ENCODE results near the gene ZNFX1.
"Not testable (repeated sequence)": the region's sequence is repeated elsewhere in the genome, so short reads cannot be mapped to it uniquely, and the experiment has no call there.

ZNFX1 gene

GRCh38 chr20:49294002-49294654 is 16.3 kb upstream of the ZNFX1 start:
- not testable (repeated sequence) for FAIRE-seq; DNase-seq (ENCODE audit: extremely low spot score, insufficient read length, low read depth)

GRCh38 chr20:49293122-49293521 is 15.3 kb upstream of the ZNFX1 start:
- DNase-seq (ENCODE audit: extremely low spot score, insufficient read length, low read depth) (no peak), FAIRE-seq (no peak)

GRCh38 chr20:49292010-49292409 is 14.2 kb upstream of the ZNFX1 start:
- no peak for DNase-seq (ENCODE audit: extremely low spot score, insufficient read length, low read depth)
- no peak for FAIRE-seq

DNA sequence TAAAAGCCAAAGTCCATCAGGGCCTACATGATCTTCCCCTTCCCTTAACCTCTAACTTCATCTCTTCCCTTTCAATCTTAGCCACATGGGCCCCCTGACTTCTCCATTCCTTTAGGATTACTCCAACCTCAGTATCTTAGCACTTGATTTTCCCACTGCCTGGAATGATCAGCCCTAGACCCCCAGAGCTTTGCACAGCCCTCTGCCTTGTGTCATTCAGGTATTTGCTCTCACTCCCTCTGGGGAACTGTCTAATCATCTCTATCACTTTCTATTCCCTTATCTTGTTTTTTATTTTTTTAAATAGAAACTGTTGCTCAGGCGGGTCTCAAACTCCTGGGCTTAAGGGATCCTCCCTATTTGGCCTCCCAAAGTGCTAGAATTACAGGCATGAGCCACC is 13.3 kb upstream of the ZNFX1 start:
- no peak for DNase-seq (ENCODE audit: extremely low spot score, insufficient read length, low read depth)
- FAIRE-seq, result no peak

DNA sequence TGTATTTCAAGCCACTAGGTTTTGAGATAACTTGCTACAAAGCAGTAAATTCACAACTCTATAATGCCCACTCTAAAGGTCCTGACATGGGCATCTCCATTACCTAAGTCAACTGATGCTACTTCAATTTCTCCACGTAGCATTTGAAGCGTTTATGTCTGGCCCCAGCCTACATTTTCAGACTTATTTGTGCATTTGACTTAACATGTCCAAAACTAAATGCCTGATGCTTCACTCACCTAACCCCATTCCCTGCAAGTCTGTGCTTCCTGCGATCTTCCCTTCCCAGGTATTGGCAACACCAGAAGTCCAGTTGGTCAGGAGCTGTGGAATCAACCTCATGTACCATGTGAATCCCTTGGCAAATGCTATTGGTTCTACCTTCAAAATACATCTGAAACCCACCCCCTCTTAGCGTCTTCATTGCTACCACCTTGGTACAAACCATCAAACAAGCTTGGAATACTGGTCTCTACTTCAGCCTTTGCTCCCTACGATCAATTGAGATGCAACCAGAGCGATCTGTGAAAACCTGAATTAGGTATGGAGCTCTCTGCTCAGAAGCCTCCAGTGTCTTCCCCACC is 12.8 kb upstream of the ZNFX1 start:
- DNase-seq (ENCODE audit: extremely low spot score, insufficient read length, low read depth) (no peak), FAIRE-seq (no peak)

DNA sequence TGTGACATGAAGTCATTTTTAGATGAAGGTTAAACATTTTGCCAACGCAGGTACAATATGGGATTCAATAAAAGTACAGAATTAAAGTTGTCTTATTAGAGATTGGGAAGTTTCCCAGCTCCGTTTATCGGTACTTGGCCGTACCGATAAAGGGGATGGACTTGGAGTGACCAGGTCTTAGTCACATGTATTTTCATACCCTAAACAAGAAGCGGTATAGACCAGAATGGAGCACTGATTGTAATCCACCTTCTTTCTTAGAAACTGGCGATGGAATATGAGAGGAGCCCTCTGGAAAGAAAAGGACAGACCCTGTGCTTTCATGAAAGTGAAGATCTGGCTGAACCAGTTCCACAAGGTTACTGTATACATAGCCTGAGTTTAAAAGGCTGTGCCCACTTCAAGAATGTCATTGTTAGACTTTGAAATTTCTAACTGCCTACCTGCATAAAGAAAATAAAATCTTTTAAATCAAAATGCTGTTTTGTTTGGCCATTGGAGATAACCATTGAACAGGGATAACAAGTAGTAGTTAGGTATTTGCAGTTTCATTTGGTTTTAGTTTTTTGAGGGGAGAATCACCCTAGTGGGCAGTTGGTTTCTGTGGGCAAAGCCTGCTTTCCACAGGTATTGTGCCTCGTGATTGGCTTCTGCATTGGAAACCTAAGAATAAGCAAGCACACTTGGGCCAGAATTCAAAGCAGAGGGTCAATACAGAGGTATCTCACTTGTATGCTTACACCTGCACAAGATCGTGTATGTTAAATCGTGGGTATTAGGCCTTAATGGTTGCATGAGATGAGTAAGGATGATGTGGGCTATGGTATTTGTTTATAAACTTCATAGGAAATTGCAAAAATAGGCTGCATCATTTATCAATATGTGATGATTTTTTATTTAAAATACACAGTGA is 11.2 kb upstream of the ZNFX1 start:
- DNase-seq (ENCODE audit: extremely low spot score, insufficient read length, low read depth) (no peak), FAIRE-seq (no peak)

DNA sequence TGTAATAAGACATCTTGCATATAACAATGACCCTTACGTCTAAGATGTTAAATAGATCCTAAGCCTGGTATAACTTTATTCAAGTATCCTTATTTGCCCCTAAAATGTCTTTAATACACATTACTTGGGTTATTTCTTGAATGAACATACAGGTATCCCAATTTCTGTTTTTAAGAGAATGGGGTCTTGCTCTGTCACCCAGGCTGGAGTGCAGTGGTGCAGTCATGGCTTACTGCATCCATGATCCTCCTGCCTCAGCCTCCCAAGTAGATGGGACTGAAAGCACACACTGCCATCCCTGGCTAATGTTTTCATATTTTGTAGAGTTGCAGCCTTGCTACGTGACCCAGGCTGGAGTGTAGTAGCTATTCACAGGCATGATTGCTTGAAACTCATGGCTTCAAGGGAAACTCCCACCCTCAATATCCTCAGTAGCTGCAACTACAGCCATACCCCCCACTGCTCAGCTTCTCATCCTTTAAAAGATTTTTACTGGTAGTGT is 10.4 kb upstream of the ZNFX1 start:
- FAIRE-seq (no peak), DNase-seq (ENCODE audit: extremely low spot score, insufficient read length, low read depth) (no peak)

DNA sequence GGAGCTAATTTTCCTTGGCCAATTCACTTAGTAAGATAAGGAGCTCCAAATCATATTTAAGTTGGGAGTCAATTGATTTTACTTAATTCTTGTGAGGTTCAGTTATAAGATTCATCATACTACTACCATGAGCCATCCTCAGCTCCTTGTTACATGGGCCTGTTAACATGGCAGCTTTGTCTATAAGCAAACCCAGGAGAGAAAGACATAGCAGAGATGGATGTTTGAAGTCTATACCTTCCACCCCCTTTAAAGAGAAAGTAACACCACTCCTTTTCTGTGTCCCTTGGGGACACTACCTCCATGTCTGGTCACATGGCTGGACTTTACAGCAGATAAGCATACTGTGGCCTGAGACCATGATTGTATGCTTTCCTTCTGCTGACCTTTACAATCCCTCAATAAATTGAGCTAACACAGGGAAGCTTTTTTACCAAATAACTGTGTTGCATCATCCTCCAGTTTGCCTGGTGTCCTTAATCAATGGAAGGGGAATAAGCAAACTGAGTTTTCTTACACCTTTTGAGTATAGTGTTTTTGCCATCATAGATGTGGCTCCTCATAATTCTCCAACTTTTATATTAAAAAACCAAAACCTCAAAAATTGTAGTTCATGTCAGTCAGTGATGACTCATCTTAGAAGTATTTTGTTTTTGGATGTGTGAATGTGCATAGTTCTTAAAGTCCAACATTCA is 9.8 kb upstream of the ZNFX1 start:
- DNase-seq (ENCODE audit: extremely low spot score, insufficient read length, low read depth) (no peak), FAIRE-seq (no peak)

- FAIRE-seq (no peak), DNase-seq (ENCODE audit: extremely low spot score, insufficient read length, low read depth) (no peak)
These were observed 9.1 kb upstream of the ZNFX1 start for GRCh38 chr20:49286689-49287551.

DNA sequence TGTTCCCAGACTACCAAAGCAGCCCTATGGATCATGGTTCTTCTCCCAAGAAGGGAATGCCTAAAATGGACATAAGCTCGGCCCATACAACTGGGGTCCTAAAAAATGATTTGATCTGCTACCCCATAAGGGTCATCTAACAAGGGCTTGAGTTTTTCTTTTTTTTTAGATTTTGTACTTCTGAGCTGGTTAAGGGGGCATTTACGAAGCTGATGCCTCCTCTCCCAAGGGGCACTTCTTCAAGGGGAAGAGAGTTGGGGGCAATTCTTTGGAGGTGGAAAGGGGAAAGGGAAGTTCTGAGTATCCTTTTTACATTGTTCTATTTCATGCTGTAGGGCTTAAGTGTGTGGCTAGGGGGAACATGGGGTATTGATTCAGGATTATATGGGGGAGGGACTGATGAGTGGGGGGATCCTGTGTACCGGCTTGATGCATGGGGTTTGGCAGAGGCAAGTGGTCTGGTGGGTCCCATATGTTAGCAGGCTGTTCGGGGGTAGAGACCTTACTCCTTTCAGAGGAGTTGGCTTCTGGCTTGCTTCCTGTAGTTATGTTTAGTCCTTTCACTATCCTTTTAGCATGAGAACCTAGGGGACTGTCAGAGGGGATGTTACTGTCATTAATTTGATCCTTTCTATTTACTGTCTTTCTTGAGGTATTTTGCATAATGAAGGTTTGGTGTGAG is 8.1 kb upstream of the ZNFX1 start:
- DNase-seq (ENCODE audit: extremely low spot score, insufficient read length, low read depth), result no peak
- no peak for FAIRE-seq

GRCh38 chr20:49285233-49285668 is 7.4 kb upstream of the ZNFX1 start:
- no peak for DNase-seq (ENCODE audit: extremely low spot score, insufficient read length, low read depth)
- no peak for FAIRE-seq

DNA sequence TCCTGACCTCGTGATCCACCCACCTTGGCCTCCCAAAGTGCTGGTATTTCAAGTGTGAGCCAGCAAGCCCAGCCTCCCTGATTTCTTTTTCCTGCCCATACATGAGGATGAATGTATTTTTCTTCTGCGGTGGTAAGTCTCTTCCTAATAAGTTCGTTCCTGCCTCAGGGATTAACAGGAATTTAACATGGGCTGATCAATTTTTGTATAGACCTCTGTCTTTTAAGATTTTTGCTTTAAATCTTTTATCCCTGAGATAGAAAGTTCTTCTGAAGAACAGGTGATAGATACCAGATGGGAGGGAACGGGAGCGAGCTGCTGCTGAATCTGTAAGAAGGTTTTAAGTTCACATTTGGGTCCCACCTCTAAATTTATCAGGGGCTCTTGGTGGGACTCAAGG is 7.0 kb upstream of the ZNFX1 start:
- FAIRE-seq, result no peak
- no peak for DNase-seq (ENCODE audit: extremely low spot score, insufficient read length, low read depth)

DNA sequence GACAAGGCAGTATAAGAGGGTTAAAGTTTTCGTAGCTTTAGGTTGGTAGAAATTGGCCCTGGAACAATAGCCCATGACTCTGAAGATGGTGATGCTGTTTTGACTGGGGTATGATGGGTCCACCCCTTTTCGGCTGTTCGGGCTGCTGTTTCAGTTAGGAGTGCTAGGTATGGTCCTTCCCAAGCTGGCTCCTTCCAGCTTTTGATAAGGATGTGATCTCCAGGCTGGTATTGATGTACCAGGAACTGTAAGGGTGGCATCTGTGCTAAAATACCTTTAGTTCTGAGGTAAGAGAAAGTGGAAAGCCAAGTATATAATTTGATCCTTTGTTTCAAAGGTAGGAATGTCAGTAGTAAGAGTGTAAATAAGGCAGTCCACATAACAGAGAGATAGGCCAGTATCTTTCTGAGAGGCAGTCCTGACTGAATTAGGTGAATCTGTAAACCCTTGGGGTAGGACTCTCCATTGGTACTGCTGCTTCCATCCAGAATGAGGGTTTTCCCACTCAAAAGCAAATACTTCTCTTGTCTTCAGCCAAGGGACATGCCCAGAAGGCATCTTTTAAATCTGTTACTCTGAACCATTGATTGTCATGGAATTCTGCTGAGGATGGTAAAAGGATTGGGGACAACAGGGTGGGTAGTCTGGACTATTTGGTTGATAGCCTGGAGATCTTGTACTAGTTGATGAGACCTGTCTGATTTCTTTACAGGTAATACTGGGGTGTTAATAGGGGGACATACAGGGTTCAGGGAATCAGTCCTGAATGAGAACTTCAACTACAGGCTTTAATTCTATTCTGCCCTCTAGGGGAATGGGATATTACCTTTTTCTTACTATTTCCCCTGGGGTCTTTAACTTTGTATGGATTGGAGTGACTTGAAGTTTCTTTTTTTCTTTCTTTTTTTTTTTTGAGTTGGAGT is 6.1 kb upstream of the ZNFX1 start:
- DNase-seq (ENCODE audit: extremely low spot score, insufficient read length, low read depth) (no peak), FAIRE-seq (no peak)

- FAIRE-seq (no peak), DNase-seq (ENCODE audit: extremely low spot score, insufficient read length, low read depth) (no peak)
These were observed 5.4 kb upstream of the ZNFX1 start for GRCh38 chr20:49283176-49283702.

DNA sequence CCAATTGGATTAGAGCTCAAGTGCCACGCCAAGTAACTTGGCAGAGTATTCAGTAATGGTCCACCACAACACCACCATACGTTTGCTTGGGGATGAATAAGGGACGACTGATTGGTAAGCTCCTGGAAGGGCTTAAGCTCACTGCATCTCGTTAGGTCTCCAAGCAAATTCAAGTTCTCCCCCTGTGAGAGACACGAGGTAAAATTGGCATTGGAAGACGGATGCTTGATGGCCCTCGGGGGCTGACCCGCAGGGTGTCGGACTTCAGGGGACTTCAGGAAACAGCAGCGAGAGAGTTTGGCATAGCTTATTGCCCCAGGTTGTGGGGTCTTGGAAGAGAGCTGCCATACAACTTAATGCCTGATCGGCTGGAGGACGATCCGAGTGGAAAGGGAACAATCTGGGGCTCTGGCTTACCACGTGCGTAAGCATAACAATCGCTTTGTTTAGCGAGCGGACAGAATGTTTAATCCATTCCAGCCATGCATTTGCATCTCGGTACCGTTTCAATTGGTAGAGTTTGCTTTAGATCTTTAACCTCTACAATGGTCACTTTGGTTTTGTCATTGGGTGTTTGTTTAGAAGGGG is 4.8 kb upstream of the ZNFX1 start:
- DNase-seq (ENCODE audit: extremely low spot score, insufficient read length, low read depth), result no peak
- no peak for FAIRE-seq

- FAIRE-seq, result no peak
These were observed 4.1 kb upstream of the ZNFX1 start for GRCh38 chr20:49281913-49282467.

More at GRCh38 chr20:49281913-49282467, 4.1 kb upstream of the ZNFX1 start:
- no peak for DNase-seq (ENCODE audit: extremely low spot score, insufficient read length, low read depth)
